ENCODE results near the gene ARMC2. TPM values are rescaled to one million over a fixed set of nuclear protein-coding genes. Genes with fewer than 3 reads are reported as not detected.

Gene ARMC2
- total and polyA plus RNA-seq, 2 experiments from 2014 or later = 2.7 to 4.4 TPM

DNA sequence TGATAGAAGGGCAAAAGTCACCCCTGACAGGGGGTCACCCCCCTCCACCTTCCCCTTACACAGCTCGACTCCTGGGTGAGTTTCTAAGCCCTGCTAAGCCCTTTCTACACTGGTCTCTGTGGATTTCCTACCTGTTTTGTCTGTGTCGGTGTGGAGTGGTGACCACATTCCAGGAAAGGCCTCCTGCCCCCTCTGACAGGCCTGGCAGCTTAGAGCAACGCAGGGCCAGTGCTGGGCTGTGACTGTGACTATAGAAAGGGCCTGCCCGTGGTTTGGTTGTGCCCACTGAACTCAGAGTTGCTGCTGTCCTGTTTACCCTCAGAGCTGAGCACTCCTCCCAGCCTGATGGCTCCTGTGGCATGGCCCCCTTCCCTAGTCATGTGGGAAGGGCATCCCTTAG lies 109.0 kb downstream of the ARMC2 start:
- Histone ChIP-seq H3K4me2 (no peak overlapping the region), H3K4me1 (ENCODE audit: insufficient read depth) (no peaks in the 10 kb centered on the region), H3F3A (replicated peaks; ENCODE audit: low read depth) (no peaks in the 10 kb centered on the region), H3K36me3 (ENCODE audit: insufficient read depth) (no peaks in the 10 kb centered on the region), H4K20me1 (replicated peaks; ENCODE audit: insufficient read depth) (no peaks in the 10 kb centered on the region), H3K4me3 (no peak overlapping the region), H3K27me3 (ENCODE audit: insufficient read depth) (no peaks in the 10 kb centered on the region), H3K79me2 (replicated peaks; ENCODE audit: insufficient read depth) (no peaks in the 10 kb centered on the region), H3K27ac (ENCODE audit: low read depth) (no peak overlapping the region), H3K9me2 (ENCODE audit: insufficient read depth) (no peaks in the 10 kb centered on the region), H2AFZ (no peak overlapping the region)
- Mint-ChIP-seq H3K4me3 (no peak overlapping the region), H3K36me3 (ENCODE audit: low read depth) (no peaks in the 10 kb centered on the region; the same call in 2 of the 3 replicates), H3K4me1 (peaks cover 9% of the 10 kb centered on the region), H3K27ac (no peak overlapping the region), H3K9me3 (no peaks in the 10 kb centered on the region), H3K27me3 (ENCODE audit: insufficient read depth, low read depth, poor library complexity) (peaks cover 5% of the 10 kb centered on the region)
- ATAC-seq (no peak; the same call in 2 of the 3 replicates), DNase-seq (ENCODE audit: low spot score) (no peak)
- no peak for TF ChIP-seq NANOG (IDR thresholded peaks at IDR 0.05; ENCODE audit: borderline replicate concordance)
- TF ChIP-seq, protein P1, sequence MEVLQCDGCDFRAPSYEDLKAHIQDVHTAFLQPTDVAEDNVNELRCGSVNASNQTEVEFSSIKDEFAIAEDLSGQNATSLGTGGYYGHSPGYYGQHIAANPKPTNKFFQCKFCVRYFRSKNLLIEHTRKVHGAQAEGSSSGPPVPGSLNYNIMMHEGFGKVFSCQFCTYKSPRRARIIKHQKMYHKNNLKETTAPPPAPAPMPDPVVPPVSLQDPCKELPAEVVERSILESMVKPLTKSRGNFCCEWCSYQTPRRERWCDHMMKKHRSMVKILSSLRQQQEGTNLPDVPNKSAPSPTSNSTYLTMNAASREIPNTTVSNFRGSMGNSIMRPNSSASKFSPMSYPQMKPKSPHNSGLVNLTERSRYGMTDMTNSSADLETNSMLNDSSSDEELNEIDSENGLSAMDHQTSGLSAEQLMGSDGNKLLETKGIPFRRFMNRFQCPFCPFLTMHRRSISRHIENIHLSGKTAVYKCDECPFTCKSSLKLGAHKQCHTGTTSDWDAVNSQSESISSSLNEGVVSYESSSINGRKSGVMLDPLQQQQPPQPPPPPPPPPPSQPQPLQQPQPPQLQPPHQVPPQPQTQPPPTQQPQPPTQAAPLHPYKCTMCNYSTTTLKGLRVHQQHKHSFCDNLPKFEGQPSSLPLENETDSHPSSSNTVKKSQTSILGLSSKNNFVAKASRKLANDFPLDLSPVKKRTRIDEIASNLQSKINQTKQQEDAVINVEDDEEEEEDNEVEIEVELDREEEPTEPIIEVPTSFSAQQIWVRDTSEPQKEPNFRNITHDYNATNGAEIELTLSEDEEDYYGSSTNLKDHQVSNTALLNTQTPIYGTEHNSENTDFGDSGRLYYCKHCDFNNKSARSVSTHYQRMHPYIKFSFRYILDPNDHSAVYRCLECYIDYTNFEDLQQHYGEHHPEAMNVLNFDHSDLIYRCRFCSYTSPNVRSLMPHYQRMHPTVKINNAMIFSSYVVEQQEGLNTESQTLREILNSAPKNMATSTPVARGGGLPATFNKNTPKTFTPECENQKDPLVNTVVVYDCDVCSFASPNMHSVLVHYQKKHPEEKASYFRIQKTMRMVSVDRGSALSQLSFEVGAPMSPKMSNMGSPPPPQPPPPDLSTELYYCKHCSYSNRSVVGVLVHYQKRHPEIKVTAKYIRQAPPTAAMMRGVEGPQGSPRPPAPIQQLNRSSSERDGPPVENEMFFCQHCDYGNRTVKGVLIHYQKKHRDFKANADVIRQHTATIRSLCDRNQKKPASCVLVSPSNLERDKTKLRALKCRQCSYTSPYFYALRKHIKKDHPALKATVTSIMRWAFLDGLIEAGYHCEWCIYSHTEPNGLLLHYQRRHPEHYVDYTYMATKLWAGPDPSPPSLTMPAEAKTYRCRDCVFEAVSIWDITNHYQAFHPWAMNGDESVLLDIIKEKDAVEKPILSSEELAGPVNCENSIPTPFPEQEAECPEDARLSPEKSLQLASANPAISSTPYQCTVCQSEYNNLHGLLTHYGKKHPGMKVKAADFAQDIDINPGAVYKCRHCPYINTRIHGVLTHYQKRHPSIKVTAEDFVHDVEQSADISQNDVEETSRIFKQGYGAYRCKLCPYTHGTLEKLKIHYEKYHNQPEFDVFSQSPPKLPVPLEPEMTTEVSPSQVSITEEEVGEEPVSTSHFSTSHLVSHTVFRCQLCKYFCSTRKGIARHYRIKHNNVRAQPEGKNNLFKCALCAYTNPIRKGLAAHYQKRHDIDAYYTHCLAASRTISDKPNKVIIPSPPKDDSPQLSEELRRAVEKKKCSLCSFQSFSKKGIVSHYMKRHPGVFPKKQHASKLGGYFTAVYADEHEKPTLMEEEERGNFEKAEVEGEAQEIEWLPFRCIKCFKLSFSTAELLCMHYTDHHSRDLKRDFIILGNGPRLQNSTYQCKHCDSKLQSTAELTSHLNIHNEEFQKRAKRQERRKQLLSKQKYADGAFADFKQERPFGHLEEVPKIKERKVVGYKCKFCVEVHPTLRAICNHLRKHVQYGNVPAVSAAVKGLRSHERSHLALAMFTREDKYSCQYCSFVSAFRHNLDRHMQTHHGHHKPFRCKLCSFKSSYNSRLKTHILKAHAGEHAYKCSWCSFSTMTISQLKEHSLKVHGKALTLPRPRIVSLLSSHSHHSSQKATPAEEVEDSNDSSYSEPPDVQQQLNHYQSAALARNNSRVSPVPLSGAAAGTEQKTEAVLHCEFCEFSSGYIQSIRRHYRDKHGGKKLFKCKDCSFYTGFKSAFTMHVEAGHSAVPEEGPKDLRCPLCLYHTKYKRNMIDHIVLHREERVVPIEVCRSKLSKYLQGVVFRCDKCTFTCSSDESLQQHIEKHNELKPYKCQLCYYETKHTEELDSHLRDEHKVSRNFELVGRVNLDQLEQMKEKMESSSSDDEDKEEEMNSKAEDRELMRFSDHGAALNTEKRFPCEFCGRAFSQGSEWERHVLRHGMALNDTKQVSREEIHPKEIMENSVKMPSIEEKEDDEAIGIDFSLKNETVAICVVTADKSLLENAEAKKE (CRISPR knock-in tag; IDR thresholded peaks at IDR 0.05) = no peak
- TF ChIP-seq ZNF114 (CRISPR knock-in tag; IDR thresholded peaks at IDR 0.05) = no peak
- TF ChIP-seq, protein P2, sequence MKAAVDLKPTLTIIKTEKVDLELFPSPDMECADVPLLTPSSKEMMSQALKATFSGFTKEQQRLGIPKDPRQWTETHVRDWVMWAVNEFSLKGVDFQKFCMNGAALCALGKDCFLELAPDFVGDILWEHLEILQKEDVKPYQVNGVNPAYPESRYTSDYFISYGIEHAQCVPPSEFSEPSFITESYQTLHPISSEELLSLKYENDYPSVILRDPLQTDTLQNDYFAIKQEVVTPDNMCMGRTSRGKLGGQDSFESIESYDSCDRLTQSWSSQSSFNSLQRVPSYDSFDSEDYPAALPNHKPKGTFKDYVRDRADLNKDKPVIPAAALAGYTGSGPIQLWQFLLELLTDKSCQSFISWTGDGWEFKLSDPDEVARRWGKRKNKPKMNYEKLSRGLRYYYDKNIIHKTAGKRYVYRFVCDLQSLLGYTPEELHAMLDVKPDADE (IDR thresholded peaks at IDR 0.05) = no peak
- TF ChIP-seq JUNB (IDR thresholded peaks at IDR 0.05; ENCODE audit: unreplicated experiment) = no peak
- no peak for TF ChIP-seq ZNF331 (CRISPR knock-in tag; IDR thresholded peaks at IDR 0.05; ENCODE audit: low read depth)
- no peak for TF ChIP-seq EZH2phosphoT487 (IDR thresholded peaks at IDR 0.05; ENCODE audit: unreplicated experiment)
- TF ChIP-seq STAT1 (IDR thresholded peaks at IDR 0.05; ENCODE audit: unreplicated experiment) = no peak
- TF ChIP-seq, protein P3, sequence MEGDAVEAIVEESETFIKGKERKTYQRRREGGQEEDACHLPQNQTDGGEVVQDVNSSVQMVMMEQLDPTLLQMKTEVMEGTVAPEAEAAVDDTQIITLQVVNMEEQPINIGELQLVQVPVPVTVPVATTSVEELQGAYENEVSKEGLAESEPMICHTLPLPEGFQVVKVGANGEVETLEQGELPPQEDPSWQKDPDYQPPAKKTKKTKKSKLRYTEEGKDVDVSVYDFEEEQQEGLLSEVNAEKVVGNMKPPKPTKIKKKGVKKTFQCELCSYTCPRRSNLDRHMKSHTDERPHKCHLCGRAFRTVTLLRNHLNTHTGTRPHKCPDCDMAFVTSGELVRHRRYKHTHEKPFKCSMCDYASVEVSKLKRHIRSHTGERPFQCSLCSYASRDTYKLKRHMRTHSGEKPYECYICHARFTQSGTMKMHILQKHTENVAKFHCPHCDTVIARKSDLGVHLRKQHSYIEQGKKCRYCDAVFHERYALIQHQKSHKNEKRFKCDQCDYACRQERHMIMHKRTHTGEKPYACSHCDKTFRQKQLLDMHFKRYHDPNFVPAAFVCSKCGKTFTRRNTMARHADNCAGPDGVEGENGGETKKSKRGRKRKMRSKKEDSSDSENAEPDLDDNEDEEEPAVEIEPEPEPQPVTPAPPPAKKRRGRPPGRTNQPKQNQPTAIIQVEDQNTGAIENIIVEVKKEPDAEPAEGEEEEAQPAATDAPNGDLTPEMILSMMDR (conservative IDR thresholded peaks at IDR 0.05; ENCODE audit: low read depth in 2 of 2) = no peak
- TF ChIP-seq, protein P4, sequence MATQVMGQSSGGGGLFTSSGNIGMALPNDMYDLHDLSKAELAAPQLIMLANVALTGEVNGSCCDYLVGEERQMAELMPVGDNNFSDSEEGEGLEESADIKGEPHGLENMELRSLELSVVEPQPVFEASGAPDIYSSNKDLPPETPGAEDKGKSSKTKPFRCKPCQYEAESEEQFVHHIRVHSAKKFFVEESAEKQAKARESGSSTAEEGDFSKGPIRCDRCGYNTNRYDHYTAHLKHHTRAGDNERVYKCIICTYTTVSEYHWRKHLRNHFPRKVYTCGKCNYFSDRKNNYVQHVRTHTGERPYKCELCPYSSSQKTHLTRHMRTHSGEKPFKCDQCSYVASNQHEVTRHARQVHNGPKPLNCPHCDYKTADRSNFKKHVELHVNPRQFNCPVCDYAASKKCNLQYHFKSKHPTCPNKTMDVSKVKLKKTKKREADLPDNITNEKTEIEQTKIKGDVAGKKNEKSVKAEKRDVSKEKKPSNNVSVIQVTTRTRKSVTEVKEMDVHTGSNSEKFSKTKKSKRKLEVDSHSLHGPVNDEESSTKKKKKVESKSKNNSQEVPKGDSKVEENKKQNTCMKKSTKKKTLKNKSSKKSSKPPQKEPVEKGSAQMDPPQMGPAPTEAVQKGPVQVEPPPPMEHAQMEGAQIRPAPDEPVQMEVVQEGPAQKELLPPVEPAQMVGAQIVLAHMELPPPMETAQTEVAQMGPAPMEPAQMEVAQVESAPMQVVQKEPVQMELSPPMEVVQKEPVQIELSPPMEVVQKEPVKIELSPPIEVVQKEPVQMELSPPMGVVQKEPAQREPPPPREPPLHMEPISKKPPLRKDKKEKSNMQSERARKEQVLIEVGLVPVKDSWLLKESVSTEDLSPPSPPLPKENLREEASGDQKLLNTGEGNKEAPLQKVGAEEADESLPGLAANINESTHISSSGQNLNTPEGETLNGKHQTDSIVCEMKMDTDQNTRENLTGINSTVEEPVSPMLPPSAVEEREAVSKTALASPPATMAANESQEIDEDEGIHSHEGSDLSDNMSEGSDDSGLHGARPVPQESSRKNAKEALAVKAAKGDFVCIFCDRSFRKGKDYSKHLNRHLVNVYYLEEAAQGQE (IDR thresholded peaks at IDR 0.05; ENCODE audit: unreplicated experiment) = no peak
- TF ChIP-seq EZH2 (IDR thresholded peaks at IDR 0.05; ENCODE audit: low read depth, unreplicated experiment) = no peak

Data from GM23338 (cell line).